Spleen (tissue), 7 donors: Measurements from ENCODE around the gene NR3C1.

Experiments
- CTCF ChIP-seq, 11 experiments: fragments of 200-600 bp in 7 of 11; fragments of 450-650 bp in 4 of 11; sonication (generic) in 4 of 11; IDR thresholded peaks in 8 of 11; conservative IDR thresholded peaks in 3 of 11; 1 replicate in 7 of 11; 2 replicates in 4 of 11; pipeline versions ENCODE4 v1.4.0 to v1.8.0; 2016 to 2021; ENCODE audit warnings: antibody characterized with exemption in 11 of 11, inconsistent platforms in 4 of 11, mild to moderate bottlenecking in 1 of 11
- POLR2A ChIP-seq, 3 donors: fragments of 450-650 bp; IDR thresholded peaks; one replicate each; pipeline ENCODE4 v1.5.1; 2017; ENCODE audit warnings: antibody characterized with exemption in 3 of 3, mild to moderate bottlenecking in 1 of 3
- donor health status: DM: no; HTN: no; CAD: no; lungs with moderate emphysema.
- donor health status: DM: no; HTN: no; CAD: no.
- donor health status: DM: no; HTN: no; CAD: no.

GRCh38 chr5:143433670-143434069, 30.2 kb upstream of the NR3C1 start:
- TF ChIP-seq CTCF (IDR thresholded peaks at IDR 0.05 in 8 of 11, conservative IDR thresholded peaks at IDR 0.05 in 3 of 11) = no peak
- TF ChIP-seq POLR2A (IDR thresholded peaks at IDR 0.05) = no peak
